Measurements from ENCODE around the gene GRIN2A.

DNA sequence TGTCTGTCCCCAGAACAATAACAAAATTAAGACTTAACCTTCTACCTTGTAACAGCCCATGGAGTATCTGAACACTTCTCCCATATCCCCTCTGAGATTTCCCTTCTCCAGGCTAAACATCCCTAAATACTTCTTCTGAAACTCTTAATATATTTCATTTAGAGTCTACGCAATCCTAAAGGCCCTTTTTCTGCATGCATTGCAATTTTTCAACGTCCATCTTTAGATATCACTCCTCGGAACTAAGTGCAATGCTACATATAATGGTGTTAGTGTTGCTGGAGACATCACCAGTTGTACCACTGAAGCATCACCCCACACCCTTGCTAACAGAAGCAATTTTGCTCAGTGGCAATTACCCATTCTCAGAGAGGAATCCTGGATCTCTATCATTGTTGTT is 13.2 kb downstream of the GRIN2A start:
- TF ChIP-seq, protein P1, sequence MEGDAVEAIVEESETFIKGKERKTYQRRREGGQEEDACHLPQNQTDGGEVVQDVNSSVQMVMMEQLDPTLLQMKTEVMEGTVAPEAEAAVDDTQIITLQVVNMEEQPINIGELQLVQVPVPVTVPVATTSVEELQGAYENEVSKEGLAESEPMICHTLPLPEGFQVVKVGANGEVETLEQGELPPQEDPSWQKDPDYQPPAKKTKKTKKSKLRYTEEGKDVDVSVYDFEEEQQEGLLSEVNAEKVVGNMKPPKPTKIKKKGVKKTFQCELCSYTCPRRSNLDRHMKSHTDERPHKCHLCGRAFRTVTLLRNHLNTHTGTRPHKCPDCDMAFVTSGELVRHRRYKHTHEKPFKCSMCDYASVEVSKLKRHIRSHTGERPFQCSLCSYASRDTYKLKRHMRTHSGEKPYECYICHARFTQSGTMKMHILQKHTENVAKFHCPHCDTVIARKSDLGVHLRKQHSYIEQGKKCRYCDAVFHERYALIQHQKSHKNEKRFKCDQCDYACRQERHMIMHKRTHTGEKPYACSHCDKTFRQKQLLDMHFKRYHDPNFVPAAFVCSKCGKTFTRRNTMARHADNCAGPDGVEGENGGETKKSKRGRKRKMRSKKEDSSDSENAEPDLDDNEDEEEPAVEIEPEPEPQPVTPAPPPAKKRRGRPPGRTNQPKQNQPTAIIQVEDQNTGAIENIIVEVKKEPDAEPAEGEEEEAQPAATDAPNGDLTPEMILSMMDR (IDR thresholded peaks at IDR 0.05): no peak
- no peak for TF ChIP-seq POLR2A (IDR thresholded peaks at IDR 0.05)

Data from adrenal gland (tissue), 5 donors.